Measurements from ENCODE around the gene TWF1. TPM values are rescaled to one million over a fixed set of nuclear protein-coding genes. Genes with fewer than 3 reads are reported as not detected.
A peak's percentile ranks its signal among the peaks of the same experiment; 100 is the strongest.

TWF1 gene
- total RNA-seq, 1 experiment from 2014 or later: 140 TPM

DNA sequence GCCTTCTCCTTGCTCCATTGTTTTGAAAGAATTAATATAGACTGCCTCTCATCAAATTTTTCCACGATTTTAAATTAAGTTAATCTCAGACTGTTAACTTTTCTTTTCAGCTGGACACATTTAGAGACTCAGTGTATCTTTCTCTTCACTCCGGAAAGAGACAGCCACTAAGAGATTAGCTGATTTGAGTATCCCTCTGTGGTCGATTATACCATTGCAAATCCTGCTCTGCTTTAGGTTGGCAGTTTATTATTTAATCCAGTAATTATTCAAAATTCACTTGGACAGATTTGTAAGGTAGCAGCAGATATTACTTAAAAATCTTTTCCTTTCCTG is 588 bp upstream of the TWF1 start:
- H3K4me1 ChIP-seq: peaks cover 12% of the 10 kb centered on the region; the same call in 1 of the 2 replicates
- H3K27me3 Mint-ChIP-seq (ENCODE audit: insufficient read depth, unreplicated experiment): no peaks in the 10 kb centered on the region
- TF ChIP-seq, protein P1, sequence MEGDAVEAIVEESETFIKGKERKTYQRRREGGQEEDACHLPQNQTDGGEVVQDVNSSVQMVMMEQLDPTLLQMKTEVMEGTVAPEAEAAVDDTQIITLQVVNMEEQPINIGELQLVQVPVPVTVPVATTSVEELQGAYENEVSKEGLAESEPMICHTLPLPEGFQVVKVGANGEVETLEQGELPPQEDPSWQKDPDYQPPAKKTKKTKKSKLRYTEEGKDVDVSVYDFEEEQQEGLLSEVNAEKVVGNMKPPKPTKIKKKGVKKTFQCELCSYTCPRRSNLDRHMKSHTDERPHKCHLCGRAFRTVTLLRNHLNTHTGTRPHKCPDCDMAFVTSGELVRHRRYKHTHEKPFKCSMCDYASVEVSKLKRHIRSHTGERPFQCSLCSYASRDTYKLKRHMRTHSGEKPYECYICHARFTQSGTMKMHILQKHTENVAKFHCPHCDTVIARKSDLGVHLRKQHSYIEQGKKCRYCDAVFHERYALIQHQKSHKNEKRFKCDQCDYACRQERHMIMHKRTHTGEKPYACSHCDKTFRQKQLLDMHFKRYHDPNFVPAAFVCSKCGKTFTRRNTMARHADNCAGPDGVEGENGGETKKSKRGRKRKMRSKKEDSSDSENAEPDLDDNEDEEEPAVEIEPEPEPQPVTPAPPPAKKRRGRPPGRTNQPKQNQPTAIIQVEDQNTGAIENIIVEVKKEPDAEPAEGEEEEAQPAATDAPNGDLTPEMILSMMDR (IDR thresholded peaks at IDR 0.05; ENCODE audit: insufficient read depth in 1 of 2, low read depth in 1 of 2, low read length in 1 of 2, severe bottlenecking in 1 of 2, unreplicated experiment in 1 of 2): no peak
- peak overlapping the region; percentile 93 for H3K4me3 ChIP-seq (ENCODE audit: low read depth, low read length)
- H3K9me3 Mint-ChIP-seq (ENCODE audit: unreplicated experiment): no peaks in the 10 kb centered on the region
- ChIA-PET POLR2A (interaction anchor here (0.6 to 2.5 kb wide), 4 partner anchors 11 to 29 kb away, joined by 3 to 18 read pairs (median 6); partner anchors contain the start of gene TMEM117), CTCF (interaction anchor here (2.9 kb wide), 1 partner anchor 76 kb away, joined by 21 read pairs; no protein-coding TSS in a partner anchor)
- H3K36me3 ChIP-seq (ENCODE audit: control insufficient read depth, insufficient read depth, low read length): 0 out of 2 replicates have a peak, but pooled peaks cover 1% of the 10 kb centered on the region
- BruUV-seq (replicated peaks): TSS peak; percentile 85
- H3K27me3 ChIP-seq (replicated peaks; ENCODE audit: control insufficient read depth, insufficient read depth, low read length): no peaks in the 10 kb centered on the region
- H3K4me3 Mint-ChIP-seq (ENCODE audit: unreplicated experiment): peak overlapping the region; percentile 85
- H3K36me3 Mint-ChIP-seq (ENCODE audit: insufficient read depth, unreplicated experiment): peaks cover 30% of the 10 kb centered on the region
- intact Hi-C loops (cut with micrococcal nuclease; ENCODE audit: unreplicated experiment): loop anchor here (1.0 kb wide), 1 partner anchor 30 kb away; the partner anchor contains the start of gene TMEM117
- H3K9me3 ChIP-seq: no peaks in the 10 kb centered on the region
- DNase-seq: no peak
- H3K4me1 Mint-ChIP-seq (ENCODE audit: low read depth, unreplicated experiment): peaks cover 12% of the 10 kb centered on the region
- H3K27ac Mint-ChIP-seq (ENCODE audit: unreplicated experiment): peak overlapping the region; percentile 98

DNA sequence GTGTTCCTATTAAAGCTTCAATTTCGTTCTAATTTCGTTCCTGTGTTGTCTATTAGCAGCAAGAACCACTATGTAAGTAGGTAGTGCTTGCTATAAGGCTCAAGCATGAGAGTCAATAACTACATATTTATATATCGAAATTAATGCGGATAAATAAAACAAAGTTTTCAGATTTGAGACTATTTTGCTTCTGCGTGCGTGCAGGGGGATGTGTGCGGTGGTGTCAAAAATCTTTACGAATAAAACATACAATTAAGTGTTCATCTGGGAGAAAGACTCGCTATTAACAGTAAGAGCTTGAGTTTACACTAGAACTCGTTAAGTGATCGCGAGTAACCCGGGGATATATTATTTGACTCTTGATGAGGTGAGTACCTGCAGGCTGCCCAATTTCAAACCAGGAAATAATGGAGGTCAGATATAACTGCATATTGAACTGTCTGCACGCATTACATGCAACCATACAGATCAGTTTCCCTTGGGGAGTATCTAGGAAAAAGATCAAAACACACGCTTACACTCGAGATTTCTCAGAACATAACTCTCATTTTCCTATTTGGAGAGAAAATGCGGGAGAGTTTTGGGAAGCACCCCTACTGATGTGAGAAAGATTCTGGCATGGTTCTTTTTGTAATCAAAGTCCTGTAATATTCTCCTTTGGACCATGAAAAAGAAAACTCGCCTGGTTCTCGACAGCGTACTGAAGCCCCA is 813 bp downstream of the TWF1 start:
- H3K4me3 ChIP-seq (ENCODE audit: low read depth, low read length): peak overlapping the region; percentile 93
- Mint-ChIP-seq H3K27me3 (ENCODE audit: insufficient read depth, unreplicated experiment) (no peaks in the 10 kb centered on the region), H3K27ac (ENCODE audit: unreplicated experiment) (peak overlapping the region; percentile 98), H3K36me3 (ENCODE audit: insufficient read depth, unreplicated experiment) (peaks cover 44% of the 10 kb centered on the region), H3K4me1 (ENCODE audit: low read depth, unreplicated experiment) (peaks cover 12% of the 10 kb centered on the region), H3K4me3 (ENCODE audit: unreplicated experiment) (peak overlapping the region; percentile 85), H3K9me3 (ENCODE audit: unreplicated experiment) (no peaks in the 10 kb centered on the region)
- DNase-seq: peak in 1 of 2 experiments; percentile 17
- H3K27me3 ChIP-seq (replicated peaks; ENCODE audit: control insufficient read depth, insufficient read depth, low read length): no peaks in the 10 kb centered on the region
- BruUV-seq (replicated peaks): TSS peak; percentile 34
- peaks cover 12% of the 10 kb centered on the region; the same call in 1 of the 2 replicates for H3K4me1 ChIP-seq
- H3K9me3 ChIP-seq: no peaks in the 10 kb centered on the region
- 0 out of 2 replicates have a peak, but pooled peaks cover 1% of the 10 kb centered on the region for H3K36me3 ChIP-seq (ENCODE audit: control insufficient read depth, insufficient read depth, low read length)
- TF ChIP-seq, protein P1 (IDR thresholded peaks at IDR 0.05; ENCODE audit: insufficient read depth in 1 of 2, low read depth in 1 of 2, low read length in 1 of 2, severe bottlenecking in 1 of 2, unreplicated experiment in 1 of 2): no peak
- ChIA-PET CTCF (interaction anchor here (0.7 to 2.9 kb wide), 5 partner anchors 10 to 78 kb away, joined by 3 to 21 read pairs (median 4); no protein-coding TSS in a partner anchor), POLR2A (interaction anchor here (0.6 to 2.5 kb wide), 11 partner anchors 9 to 73 kb away, joined by 3 to 18 read pairs (median 4); partner anchors contain the start of gene TMEM117)
- intact Hi-C loops (cut with micrococcal nuclease; ENCODE audit: unreplicated experiment): loop anchor here (1.0 to 2.0 kb wide), 5 partner anchors 9 to 77 kb away; partner anchors contain the start of genes IRAK4 and PUS7L

DNA sequence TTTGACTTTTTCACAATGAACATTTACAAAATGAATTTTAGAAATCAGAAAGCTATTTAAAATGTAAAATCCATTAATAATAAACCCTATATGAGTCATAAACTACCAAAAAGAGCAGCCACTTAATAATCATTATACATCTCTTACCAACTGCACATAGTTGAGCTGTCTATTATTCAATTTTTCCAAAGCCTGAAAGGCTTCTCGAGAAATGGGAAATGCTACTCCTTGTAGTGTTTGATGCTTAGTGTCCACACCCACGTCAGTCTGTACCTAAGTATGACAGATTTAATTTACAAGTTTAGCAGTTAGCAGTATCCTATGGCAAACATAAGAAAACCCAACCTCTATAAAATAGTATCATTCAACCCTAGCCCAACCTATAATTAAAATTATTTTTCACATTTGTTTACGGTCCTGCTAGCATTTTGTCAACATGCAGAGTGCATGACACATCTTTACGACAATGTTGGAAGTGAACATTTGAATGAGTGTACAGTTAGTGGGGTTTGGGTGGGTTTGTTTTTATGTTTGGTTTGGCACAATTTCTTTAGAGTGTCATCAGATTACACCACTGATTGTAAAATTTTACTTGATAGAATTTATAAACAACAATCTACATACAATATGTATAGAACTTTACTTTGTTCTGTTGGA is 8.4 kb downstream of the TWF1 start:
- Histone ChIP-seq H3K36me3 (ENCODE audit: control insufficient read depth, insufficient read depth, low read length) (no peaks in the 10 kb centered on the region), H3K4me1 (peaks cover 19% of the 10 kb centered on the region), H3K9me3 (no peaks in the 10 kb centered on the region), H3K27me3 (replicated peaks; ENCODE audit: control insufficient read depth, insufficient read depth, low read length) (no peaks in the 10 kb centered on the region), H3K4me3 (ENCODE audit: low read depth, low read length) (no peak overlapping the region)
- intact Hi-C loops (cut with micrococcal nuclease; ENCODE audit: unreplicated experiment): loop anchor here (2.0 kb wide), 1 partner anchor 39 kb away; the partner anchor contains the start of genes IRAK4 and PUS7L
- DNase-seq: no peak
- Mint-ChIP-seq H3K9me3 (ENCODE audit: unreplicated experiment) (no peaks in the 10 kb centered on the region), H3K27me3 (ENCODE audit: insufficient read depth, unreplicated experiment) (no peaks in the 10 kb centered on the region), H3K36me3 (ENCODE audit: insufficient read depth, unreplicated experiment) (peaks cover 61% of the 10 kb centered on the region), H3K4me3 (ENCODE audit: unreplicated experiment) (no peak overlapping the region), H3K4me1 (ENCODE audit: low read depth, unreplicated experiment) (peaks cover 19% of the 10 kb centered on the region), H3K27ac (ENCODE audit: unreplicated experiment) (no peak overlapping the region)
- CTCF ChIA-PET: interaction anchor here (0.7 kb wide), 1 partner anchor 87 kb away, joined by 4 read pairs; no protein-coding TSS in a partner anchor
- POLR2A ChIA-PET: no interaction called here
- TF ChIP-seq, protein P1 (IDR thresholded peaks at IDR 0.05; ENCODE audit: insufficient read depth in 1 of 2, low read depth in 1 of 2, low read length in 1 of 2, severe bottlenecking in 1 of 2, unreplicated experiment in 1 of 2): no peak
- BruUV-seq (replicated peaks): no TSS peak

All from Caco-2 (cell line).